H9 (cell line): ENCODE data around the gene KLHL10. TPM values are rescaled to one million over a fixed set of nuclear protein-coding genes. Genes with fewer than 3 reads are reported as not detected.

Experiments
- DNase-seq: peaks from one replicate; pipeline ENCODE4 v3.0.0-alpha.2; 2017
- H2AFZ ChIP-seq: one replicate; pipeline ENCODE4 v1.6.1; 2013; ENCODE audit warnings: mild to moderate bottlenecking, low read length, control low read depth, moderate library complexity
- H2AK5ac ChIP-seq: 2 replicates; pipeline ENCODE4 v1.6.1; 2013; ENCODE audit warnings: low read length, control low read depth, mixed read lengths; ENCODE audit not compliant: insufficient read length
- H2BK120ac ChIP-seq: one replicate; pipeline ENCODE4 v1.6.1; 2013; ENCODE audit warnings: low read depth, mild to moderate bottlenecking, low read length, control low read depth, inconsistent platforms; ENCODE audit not compliant: poor library complexity, severe bottlenecking
- H2BK12ac ChIP-seq: 2 replicates; pipeline ENCODE4 v1.6.1; 2013; ENCODE audit warnings: low read length, control low read depth, mixed read lengths, low read depth; ENCODE audit not compliant: insufficient read length
- H2BK15ac ChIP-seq: 2 replicates; pipeline ENCODE4 v1.6.1; 2013; ENCODE audit warnings: low read depth, low read length, control low read depth
- H2BK20ac ChIP-seq: one replicate; pipeline ENCODE4 v1.6.1; 2013; ENCODE audit warnings: low read depth, mild to moderate bottlenecking, low read length, control low read depth, inconsistent platforms; ENCODE audit not compliant: poor library complexity, severe bottlenecking
- H2BK5ac ChIP-seq: 2 replicates; pipeline ENCODE4 v1.6.1; 2013; ENCODE audit warnings: low read length, control low read depth, mixed read lengths; ENCODE audit not compliant: insufficient read length
- H3K14ac ChIP-seq: 2 replicates; pipeline ENCODE4 v1.6.1; 2013; ENCODE audit warnings: low read length, control low read depth; ENCODE audit not compliant: insufficient read depth
- H3K18ac ChIP-seq: 2 replicates; pipeline ENCODE4 v1.6.1; 2013; ENCODE audit warnings: low read depth, mild to moderate bottlenecking, mixed read lengths, low read length, control low read depth; ENCODE audit not compliant: insufficient read length
- H3K23ac ChIP-seq: 2 replicates; pipeline ENCODE4 v1.6.1; 2013; ENCODE audit warnings: low read length, control low read depth, mixed read lengths, low read depth; ENCODE audit not compliant: insufficient read length
- H3K23me2 ChIP-seq: 2 replicates; pipeline ENCODE4 v1.6.1; 2013; ENCODE audit warnings: low read depth, mild to moderate bottlenecking, mixed read lengths, low read length, control low read depth; ENCODE audit not compliant: insufficient read length, poor library complexity, severe bottlenecking
- H3K27ac ChIP-seq: 2 replicates; pipeline ENCODE4 v1.5.1; 2013; ENCODE audit warnings: low read length, control low read depth, mixed read lengths, low read depth; ENCODE audit not compliant: insufficient read length
- H3K27me3 ChIP-seq: 2 replicates; pipeline ENCODE4 v1.6.1; 2013; ENCODE audit warnings: low read length, control low read depth, inconsistent platforms; ENCODE audit not compliant: insufficient read depth
- H3K4ac ChIP-seq: 2 replicates; pipeline ENCODE4 v1.6.1; 2013; ENCODE audit warnings: low read depth, mild to moderate bottlenecking, control low read depth, inconsistent platforms, low read length, moderate library complexity
- H3K4me1 ChIP-seq: 2 replicates; pipeline ENCODE4 v1.6.1; 2013; ENCODE audit warnings: low read length, control low read depth, inconsistent platforms; ENCODE audit not compliant: insufficient read depth
- H3K4me2 ChIP-seq: 2 replicates; pipeline ENCODE4 v1.6.1; 2013; ENCODE audit warnings: low read length, control low read depth, mixed read lengths; ENCODE audit not compliant: insufficient read length, insufficient read depth
- H3K56ac ChIP-seq: 2 replicates; pipeline ENCODE4 v1.6.1; 2013; ENCODE audit warnings: low read depth, mild to moderate bottlenecking, mixed read lengths, low read length, control low read depth; ENCODE audit not compliant: insufficient read length
- H3K79me1 ChIP-seq: 2 replicates; pipeline ENCODE4 v1.6.1; 2013; ENCODE audit warnings: low read depth, mild to moderate bottlenecking, moderate library complexity, low read length, control low read depth, inconsistent platforms; ENCODE audit not compliant: insufficient read depth, poor library complexity, severe bottlenecking
- H3K79me2 ChIP-seq: 2 replicates; pipeline ENCODE4 v1.6.1; 2013; ENCODE audit warnings: low read length, control low read depth, inconsistent platforms; ENCODE audit not compliant: insufficient read depth
- H3K9ac ChIP-seq: 2 replicates; pipeline ENCODE4 v1.6.1; 2013; ENCODE audit warnings: low read length, control low read depth, mixed read lengths; ENCODE audit not compliant: insufficient read length; ENCODE audit errors: extremely low read depth
- H3K9me3 ChIP-seq: one replicate; pipeline ENCODE4 v1.6.1; 2013; ENCODE audit warnings: low read depth, low read length, inconsistent platforms; ENCODE audit not compliant: control insufficient read depth
- H3T11ph ChIP-seq: one replicate; pipeline ENCODE4 v1.6.1; 2013; ENCODE audit warnings: mild to moderate bottlenecking, low read length, control low read depth, inconsistent platforms
- H4K20me1 ChIP-seq: one replicate; pipeline ENCODE4 v1.6.1; 2013; ENCODE audit not compliant: control insufficient read depth, insufficient read length, insufficient read depth
- H4K5ac ChIP-seq: 2 replicates; pipeline ENCODE4 v1.6.1; 2013; ENCODE audit warnings: low read depth, mild to moderate bottlenecking, mixed read lengths, low read length, control low read depth; ENCODE audit not compliant: insufficient read length
- H4K8ac ChIP-seq: replicated peaks from 2 replicates; pipeline ENCODE4 v1.6.1; 2013; ENCODE audit warnings: low read length, control low read depth, mixed read lengths, low read depth; ENCODE audit not compliant: insufficient read length
- H4K91ac ChIP-seq: 2 replicates; pipeline ENCODE4 v1.6.1; 2013; ENCODE audit warnings: low read depth, mild to moderate bottlenecking, moderate library complexity, mixed read lengths, low read length, control low read depth; ENCODE audit not compliant: insufficient read length
- H3K27ac Mint-ChIP-seq, 3 experiments: 2 replicates in 2 of 3; 3 replicates in 1 of 3; pipeline ENCODE4 v1.8.0; 2020 to 2021; ENCODE audit warnings: mixed read lengths in 3 of 3, mild to moderate bottlenecking in 1 of 3, moderate library complexity in 1 of 3
- H3K27me3 Mint-ChIP-seq: 2 replicates; pipeline ENCODE4 v1.8.0; 2021; ENCODE audit warnings: low read depth, mild to moderate bottlenecking, moderate library complexity, mixed read lengths
- H3K36me3 Mint-ChIP-seq, 3 experiments: 2 replicates in 2 of 3; 3 replicates in 1 of 3; pipeline ENCODE4 v1.8.0; 2020 to 2021; ENCODE audit warnings: low read depth in 3 of 3, mixed read lengths in 3 of 3; ENCODE audit not compliant: insufficient read depth in 1 of 3
- H3K4me1 Mint-ChIP-seq, 2 experiments: 2 replicates each; pipeline ENCODE4 v1.8.0; 2020; ENCODE audit warnings: mixed read lengths in 2 of 2
- H3K4me3 Mint-ChIP-seq, 2 experiments: 2 replicates in 1 of 2; 3 replicates in 1 of 2; pipeline ENCODE4 v1.8.0; 2020 to 2021; ENCODE audit warnings: mild to moderate bottlenecking in 2 of 2, mixed read lengths in 2 of 2, moderate library complexity in 1 of 2
- H3K9me3 Mint-ChIP-seq, 2 experiments: 2 replicates in 1 of 2; 3 replicates in 1 of 2; pipeline ENCODE4 v1.8.0; 2020; ENCODE audit warnings: mild to moderate bottlenecking in 2 of 2, mixed read lengths in 2 of 2, moderate library complexity in 1 of 2
- CTCF ChIP-seq: fragments of 200-600 bp; sonication (generic); conservative IDR thresholded peaks from 3 replicates; pipeline ENCODE4 v1.8.0; 2021; ENCODE audit warnings: antibody characterized with exemption, mild to moderate bottlenecking
- WGBS: extraction: QIAGEN DNeasy Blood & Tissue Kit; methylation state at CpG from one replicate; pipeline ENCODE4 v1.1.7; 2013; ENCODE audit warnings: missing lambda C conversion rate, low lambda C conversion rate, mixed read lengths; ENCODE audit not compliant: insufficient read length; ENCODE audit errors: extremely low coverage; 5-methylcytosine and 5-hydroxymethylcytosine counted together
- total RNA-seq: library from RNA; stranded (reverse); gene quantifications from 2 replicates; pipeline ENCODE4 v1.2.1, GENCODE V29; 2021

Gene KLHL10
- total RNA-seq, 1 experiment from 2014 or later, result 0.46 TPM

- Mint-ChIP-seq H3K4me1 (no peaks in the 10 kb centered on the region), H3K27ac (peak overlapping the region in 1 of 3 experiments; percentile 65; a peak in 2 of 7 replicates), H3K27me3 (no peaks in the 10 kb centered on the region; the same call in 1 of the 2 replicates), H3K9me3 (no peaks in the 10 kb centered on the region), H3K4me3 (no peak overlapping the region), H3K36me3 (peaks cover 60 to 85% (median 76%) of the 10 kb centered on the region in 3 experiments; a peak in 6 of 7 replicates)
- Histone ChIP-seq H4K8ac (no peak overlapping the region), H4K91ac (no peak overlapping the region), H3K4me1 (no peaks in the 10 kb centered on the region), H2BK12ac (no peak overlapping the region), H3K79me2 (no peaks in the 10 kb centered on the region), H3K23me2 (no peaks in the 10 kb centered on the region), H2AFZ (no peak overlapping the region), H3K9ac (no peak overlapping the region), H2BK20ac (no peak overlapping the region), H3K4me2 (no peak overlapping the region), H3K18ac (no peak overlapping the region), H3K79me1 (no peaks in the 10 kb centered on the region), H3K4ac (no peak overlapping the region), H3T11ph (no peak overlapping the region), H3K27me3 (no peaks in the 10 kb centered on the region), H3K56ac (no peak overlapping the region), H3K14ac (no peak overlapping the region), H3K27ac (no peak overlapping the region), H3K23ac (no peak overlapping the region), H4K5ac (no peak overlapping the region), H2BK5ac (no peak overlapping the region), H3K9me3 (no peaks in the 10 kb centered on the region), H2BK120ac (no peak overlapping the region), H4K20me1 (no peaks in the 10 kb centered on the region), H2BK15ac (no peak overlapping the region), H2AK5ac (no peak overlapping the region)
- no CpG with 5 or more reads among the region's 7 CpGs for WGBS
- no peak for TF ChIP-seq CTCF
- DNase-seq, result no peak
These were observed 53.8 kb downstream of the KLHL10 start for GRCh38 chr17:41891135-41892020.
